Measurements from ENCODE around the gene NLN. TPM values are rescaled to one million over a fixed set of nuclear protein-coding genes. Genes with fewer than 3 reads are reported as not detected.

The NLN gene
- total and polyA plus RNA-seq, 2 of the 4 experiments (the other 2 are of a cell fraction), result 19.1 to 37.1 TPM

- no peak for DNase-seq
- Histone ChIP-seq H3K27ac (ENCODE audit: insufficient read depth, low read length) (no peak overlapping the region), H4K8ac (ENCODE audit: low read depth in 2 of 2, low read length in 2 of 2) (no peak overlapping the region), H3K4me3 (ENCODE audit: insufficient read depth, low read depth, low read length) (no peak overlapping the region), H3K79me1 (ENCODE audit: low read depth in 1 of 2, low read length in 2 of 2) (peaks cover 39 to 46% of the 10 kb centered on the region in 2 experiments), H2AFZ (replicated peaks; ENCODE audit: low read length, poor library complexity) (no peak overlapping the region), H3K56ac (ENCODE audit: extremely low read depth, insufficient read depth, low read length) (no peak overlapping the region), H3K9me1 (ENCODE audit: insufficient read depth, low read length) (no peaks in the 10 kb centered on the region; the same call in 1 of the 2 replicates), H2AK5ac (ENCODE audit: low read depth, low read length) (no peak overlapping the region), H2BK120ac (ENCODE audit: low read depth, low read length) (no peak overlapping the region), H4K91ac (ENCODE audit: insufficient read depth, low read depth, low read length) (no peak overlapping the region; the same call in 1 of the 2 replicates), H3K9me3 (ENCODE audit: control insufficient read depth, insufficient read depth, low read length) (no peaks in the 10 kb centered on the region), H3K18ac (ENCODE audit: low read depth, low read length) (no peak overlapping the region), H2BK15ac (ENCODE audit: low read depth, low read length) (no peak overlapping the region), H3K4ac (ENCODE audit: low read depth, low read length) (no peak overlapping the region), H3K4me1 (ENCODE audit: control insufficient read depth, insufficient read depth, low read length) (no peaks in the 10 kb centered on the region), H3K27me3 (ENCODE audit: control insufficient read depth, insufficient read depth, low read length) (no peaks in the 10 kb centered on the region), H3K23ac (ENCODE audit: low read depth, low read length) (no peak overlapping the region), H3K4me2 (ENCODE audit: low read depth, low read length) (no peak overlapping the region), H3K36me3 (ENCODE audit: control insufficient read depth, insufficient read depth, low read length) (no peaks in the 10 kb centered on the region; the same call in 1 of the 2 replicates), H2BK20ac (ENCODE audit: low read depth, low read length) (no peak overlapping the region), H3K14ac (replicated peaks; ENCODE audit: low read depth, low read length) (no peak overlapping the region), H2BK5ac (ENCODE audit: low read depth, low read length, poor library complexity, severe bottlenecking) (no peak overlapping the region), H4K5ac (ENCODE audit: low read depth, low read length) (no peak overlapping the region), H2AK9ac (replicated peaks; ENCODE audit: low read depth, low read length, poor library complexity) (no peak overlapping the region), H4K20me1 (ENCODE audit: insufficient read depth, low read length) (no peaks in the 10 kb centered on the region; the same call in 1 of the 2 replicates), H3K9ac (ENCODE audit: low read depth, low read length) (no peak overlapping the region)
- ATAC-seq (ENCODE audit: low read depth), result no peak
- ChIA-PET CTCF (interaction anchor here (0.6 kb wide), 1 partner anchor 122 kb away, joined by 3 read pairs; no protein-coding TSS in a partner anchor), POLR2A (ENCODE audit: unreplicated experiment) (no interaction called here)
- intact Hi-C loops (cut with micrococcal nuclease), result no loop called here
- TF ChIP-seq SMC3 (IDR thresholded peaks at IDR 0.05; ENCODE audit: low read depth, low read length) (no peak), RCOR1 (IDR thresholded peaks at IDR 0.05; ENCODE audit: insufficient replicate concordance, low read length) (no peak), FOS (IDR thresholded peaks at IDR 0.05; ENCODE audit: low read depth, low read length) (no peak), POLR2A (IDR thresholded peaks at IDR 0.05; ENCODE audit: low read depth, low read length) (no peak), CHD1 (IDR thresholded peaks at IDR 0.05; ENCODE audit: low read depth, low read length) (no peak), RFX5 (IDR thresholded peaks at IDR 0.05; ENCODE audit: low read depth, low read length) (no peak), MAFK (IDR thresholded peaks at IDR 0.05; ENCODE audit: low read depth, low read length) (no peak), ELK1 (IDR thresholded peaks at IDR 0.05; ENCODE audit: borderline replicate concordance, low read depth, low read length) (no peak), MAZ (IDR thresholded peaks at IDR 0.05; ENCODE audit: borderline replicate concordance, low read depth, low read length) (no peak), BHLHE40 (IDR thresholded peaks at IDR 0.05; ENCODE audit: low read depth, low read length) (no peak), CEBPB (IDR thresholded peaks at IDR 0.05; ENCODE audit: low read depth, low read length) (no peak), NFE2L2 (IDR thresholded peaks at IDR 0.05; ENCODE audit: low read depth, low read length) (no peak), USF2 (IDR thresholded peaks at IDR 0.05; ENCODE audit: low read depth, low read length) (no peak), RAD21 (IDR thresholded peaks at IDR 0.05; ENCODE audit: low read length) (no peak), MXI1 (IDR thresholded peaks at IDR 0.05; ENCODE audit: borderline replicate concordance, low read depth, low read length) (no peak)
- TF ChIP-seq, protein P1, sequence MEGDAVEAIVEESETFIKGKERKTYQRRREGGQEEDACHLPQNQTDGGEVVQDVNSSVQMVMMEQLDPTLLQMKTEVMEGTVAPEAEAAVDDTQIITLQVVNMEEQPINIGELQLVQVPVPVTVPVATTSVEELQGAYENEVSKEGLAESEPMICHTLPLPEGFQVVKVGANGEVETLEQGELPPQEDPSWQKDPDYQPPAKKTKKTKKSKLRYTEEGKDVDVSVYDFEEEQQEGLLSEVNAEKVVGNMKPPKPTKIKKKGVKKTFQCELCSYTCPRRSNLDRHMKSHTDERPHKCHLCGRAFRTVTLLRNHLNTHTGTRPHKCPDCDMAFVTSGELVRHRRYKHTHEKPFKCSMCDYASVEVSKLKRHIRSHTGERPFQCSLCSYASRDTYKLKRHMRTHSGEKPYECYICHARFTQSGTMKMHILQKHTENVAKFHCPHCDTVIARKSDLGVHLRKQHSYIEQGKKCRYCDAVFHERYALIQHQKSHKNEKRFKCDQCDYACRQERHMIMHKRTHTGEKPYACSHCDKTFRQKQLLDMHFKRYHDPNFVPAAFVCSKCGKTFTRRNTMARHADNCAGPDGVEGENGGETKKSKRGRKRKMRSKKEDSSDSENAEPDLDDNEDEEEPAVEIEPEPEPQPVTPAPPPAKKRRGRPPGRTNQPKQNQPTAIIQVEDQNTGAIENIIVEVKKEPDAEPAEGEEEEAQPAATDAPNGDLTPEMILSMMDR (conservative IDR thresholded peaks at IDR 0.05; ENCODE audit: low read depth, low read length), result no peak
- dilution Hi-C loops (cut with HindIII; ENCODE audit: low sequenced_read_pairs, unreplicated experiment), result no loop called here
- in situ Hi-C loops (cut with MboI; ENCODE audit: low sequenced_read_pairs), result no loop called here
- no CpG with 5 or more reads among the region's 1 CpG for WGBS, 2 experiments (ENCODE audit: extremely low coverage in 2 of 2, insufficient read length in 1 of 2)
- BruUV-seq (replicated peaks), result no TSS peak
Measured at GRCh38 chr5:65749221-65749844, 27.3 kb downstream of the NLN start.
